Measurements from ENCODE around the gene ARHGAP23.

Gene ARHGAP23

DNA sequence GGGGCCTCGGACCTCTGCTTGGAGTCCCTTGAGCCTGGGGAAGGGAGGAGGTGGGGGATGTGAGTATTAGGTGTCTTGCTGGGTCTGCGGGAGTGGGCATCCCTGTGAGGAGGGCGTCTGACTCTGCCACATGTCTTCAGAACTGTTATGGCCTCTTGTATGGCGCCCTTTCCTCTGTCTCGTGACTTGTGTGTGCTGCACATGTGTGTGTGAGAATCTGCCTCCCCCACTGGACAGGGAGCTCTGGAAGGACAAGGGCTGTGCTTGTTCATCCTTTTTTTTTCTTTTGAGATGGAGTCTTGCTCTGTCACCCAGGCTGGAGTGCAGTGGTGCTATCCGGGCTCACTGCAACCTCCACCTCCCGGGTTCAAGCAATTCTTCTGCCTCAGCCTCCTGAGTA, 33.4 kb downstream of the ARHGAP23 start:
- Histone ChIP-seq H3K27ac (ENCODE audit: poor library complexity, severe bottlenecking) (no peak overlapping the region), H3K36me3 (ENCODE audit: low read depth) (peaks cover 93% of the 10 kb centered on the region), H3K27me3 (ENCODE audit: insufficient read depth, poor library complexity, severe bottlenecking) (no peaks in the 10 kb centered on the region), H3K4me1 (ENCODE audit: insufficient read depth, poor library complexity, severe bottlenecking) (peaks cover 14% of the 10 kb centered on the region), H3K9me3 (ENCODE audit: severe bottlenecking) (no peaks in the 10 kb centered on the region), H3K4me3 (ENCODE audit: severe bottlenecking) (no peak overlapping the region)
- no peak for ATAC-seq (ENCODE audit: low read depth)
- no peak for DNase-seq (ENCODE audit: low spot score)
- TF ChIP-seq, protein P1, sequence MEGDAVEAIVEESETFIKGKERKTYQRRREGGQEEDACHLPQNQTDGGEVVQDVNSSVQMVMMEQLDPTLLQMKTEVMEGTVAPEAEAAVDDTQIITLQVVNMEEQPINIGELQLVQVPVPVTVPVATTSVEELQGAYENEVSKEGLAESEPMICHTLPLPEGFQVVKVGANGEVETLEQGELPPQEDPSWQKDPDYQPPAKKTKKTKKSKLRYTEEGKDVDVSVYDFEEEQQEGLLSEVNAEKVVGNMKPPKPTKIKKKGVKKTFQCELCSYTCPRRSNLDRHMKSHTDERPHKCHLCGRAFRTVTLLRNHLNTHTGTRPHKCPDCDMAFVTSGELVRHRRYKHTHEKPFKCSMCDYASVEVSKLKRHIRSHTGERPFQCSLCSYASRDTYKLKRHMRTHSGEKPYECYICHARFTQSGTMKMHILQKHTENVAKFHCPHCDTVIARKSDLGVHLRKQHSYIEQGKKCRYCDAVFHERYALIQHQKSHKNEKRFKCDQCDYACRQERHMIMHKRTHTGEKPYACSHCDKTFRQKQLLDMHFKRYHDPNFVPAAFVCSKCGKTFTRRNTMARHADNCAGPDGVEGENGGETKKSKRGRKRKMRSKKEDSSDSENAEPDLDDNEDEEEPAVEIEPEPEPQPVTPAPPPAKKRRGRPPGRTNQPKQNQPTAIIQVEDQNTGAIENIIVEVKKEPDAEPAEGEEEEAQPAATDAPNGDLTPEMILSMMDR (IDR thresholded peaks at IDR 0.05; ENCODE audit: poor library complexity, severe bottlenecking): no peak

DNA sequence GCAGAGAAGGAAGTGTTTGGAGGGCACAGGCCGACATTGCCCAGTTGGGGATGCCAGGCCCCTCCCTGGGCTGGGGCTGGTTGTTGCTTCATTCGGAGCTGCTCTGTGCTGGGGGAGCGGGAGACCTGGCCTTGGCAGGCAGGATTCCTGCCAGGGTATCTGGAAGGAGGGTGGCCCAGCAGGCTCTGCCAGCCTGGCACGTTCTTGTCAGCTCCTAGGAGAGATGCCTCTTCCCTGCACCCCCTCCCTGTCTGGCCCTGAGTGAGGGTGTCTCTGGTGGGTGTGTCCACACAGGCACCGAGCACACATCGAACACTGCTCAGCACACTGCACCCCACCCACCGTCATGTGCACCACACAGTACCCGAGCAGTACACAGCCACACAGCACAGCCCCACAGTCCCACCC, 35.2 kb downstream of the ARHGAP23 start:
- DNase-seq (ENCODE audit: low spot score) (no peak), ATAC-seq (ENCODE audit: low read depth) (no peak)
- Histone ChIP-seq H3K9me3 (ENCODE audit: severe bottlenecking) (no peaks in the 10 kb centered on the region), H3K27ac (ENCODE audit: poor library complexity, severe bottlenecking) (peak overlapping the region; percentile 71), H3K27me3 (ENCODE audit: insufficient read depth, poor library complexity, severe bottlenecking) (no peaks in the 10 kb centered on the region), H3K36me3 (ENCODE audit: low read depth) (peaks cover 93% of the 10 kb centered on the region), H3K4me1 (ENCODE audit: insufficient read depth, poor library complexity, severe bottlenecking) (peaks cover 14% of the 10 kb centered on the region), H3K4me3 (ENCODE audit: severe bottlenecking) (no peak overlapping the region)
- TF ChIP-seq, protein P1 (IDR thresholded peaks at IDR 0.05; ENCODE audit: poor library complexity, severe bottlenecking): no peak

DNA sequence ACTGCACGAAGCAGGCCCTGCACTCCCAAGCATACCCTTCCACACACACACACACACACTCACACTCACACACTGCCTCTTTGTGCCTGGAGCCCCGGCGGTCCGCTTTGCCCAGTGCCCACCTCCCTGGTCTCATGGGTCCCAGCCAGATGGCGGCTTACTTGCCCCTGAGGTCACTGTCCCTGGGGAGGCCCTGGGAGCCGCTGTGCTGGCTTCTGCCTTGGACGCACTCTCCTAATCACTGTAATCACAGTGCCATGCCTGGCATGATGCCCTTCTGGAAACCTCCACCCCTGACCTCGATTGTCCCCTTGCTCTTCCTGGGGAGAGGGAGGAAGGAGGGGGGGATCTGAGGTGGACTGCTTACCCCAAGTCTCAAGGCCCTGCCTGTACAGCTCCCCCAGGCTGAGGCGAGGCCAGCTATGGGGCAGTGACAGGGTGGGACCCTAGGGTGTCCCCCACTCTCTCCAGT, 36.0 kb downstream of the ARHGAP23 start:
- peak overlapping the region; percentile 71 for H3K27ac ChIP-seq (ENCODE audit: poor library complexity, severe bottlenecking)
- peak overlapping the region; percentile 23 for H3K4me3 ChIP-seq (ENCODE audit: severe bottlenecking)

DNA sequence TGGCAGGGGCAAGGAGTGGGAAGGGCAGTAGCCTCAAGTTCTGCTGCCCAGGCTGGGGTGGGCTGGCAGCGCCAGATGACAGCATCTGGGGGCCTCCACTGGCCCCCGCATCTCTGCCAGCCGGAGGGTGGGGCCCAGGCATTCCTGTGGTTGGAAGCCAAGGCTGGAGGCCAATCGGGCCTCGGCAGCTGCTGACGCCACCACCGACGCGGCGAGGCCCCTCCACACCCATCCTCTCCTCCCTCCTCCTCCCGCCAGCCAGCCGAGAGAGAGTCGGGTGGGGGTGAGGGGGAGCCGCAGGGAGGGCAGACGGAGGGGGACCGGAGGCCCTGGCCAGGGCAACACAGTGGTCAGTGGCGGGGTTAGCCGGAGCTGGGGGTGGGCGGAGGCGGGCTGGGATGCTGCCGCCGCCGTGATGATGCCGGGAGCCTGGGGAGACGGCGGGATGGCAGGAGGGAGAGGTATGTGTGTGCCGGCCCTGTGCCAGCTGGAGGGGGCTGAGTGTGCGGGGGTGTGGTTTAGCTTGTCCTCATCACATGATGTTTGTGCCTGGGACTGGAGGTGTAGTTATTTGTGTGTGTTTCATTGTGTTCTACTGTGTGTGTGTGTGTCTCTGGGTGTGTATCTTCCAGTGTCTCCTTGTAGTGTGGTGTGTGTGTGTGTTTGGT, 36.6 kb downstream of the ARHGAP23 start:
- Histone ChIP-seq H3K36me3 (ENCODE audit: low read depth) (peaks cover 85% of the 10 kb centered on the region), H3K9me3 (ENCODE audit: severe bottlenecking) (no peaks in the 10 kb centered on the region), H3K4me1 (ENCODE audit: insufficient read depth, poor library complexity, severe bottlenecking) (peaks cover 14% of the 10 kb centered on the region), H3K27ac (ENCODE audit: poor library complexity, severe bottlenecking) (peak overlapping the region; percentile 71), H3K27me3 (ENCODE audit: insufficient read depth, poor library complexity, severe bottlenecking) (no peaks in the 10 kb centered on the region), H3K4me3 (ENCODE audit: severe bottlenecking) (peak overlapping the region; percentile 23)
- ATAC-seq (ENCODE audit: low read depth): peak; percentile 86
- peak; percentile 90 for DNase-seq (ENCODE audit: low spot score)
- TF ChIP-seq, protein P1 (IDR thresholded peaks at IDR 0.05; ENCODE audit: poor library complexity, severe bottlenecking): no peak

More for the DNA sequence above, 36.0 kb downstream of the ARHGAP23 start:
- ATAC-seq (ENCODE audit: low read depth) (peak; percentile 41), DNase-seq (ENCODE audit: low spot score) (no peak)
- Histone ChIP-seq H3K27me3 (ENCODE audit: insufficient read depth, poor library complexity, severe bottlenecking) (no peaks in the 10 kb centered on the region), H3K36me3 (ENCODE audit: low read depth) (peaks cover 91% of the 10 kb centered on the region), H3K4me1 (ENCODE audit: insufficient read depth, poor library complexity, severe bottlenecking) (peaks cover 14% of the 10 kb centered on the region), H3K9me3 (ENCODE audit: severe bottlenecking) (no peaks in the 10 kb centered on the region)
- TF ChIP-seq, protein P1 (IDR thresholded peaks at IDR 0.05; ENCODE audit: poor library complexity, severe bottlenecking): no peak
